Mucosa of descending colon (tissue), 3 donors: ENCODE data around the gene CCDC167. TPM values are rescaled to one million over a fixed set of nuclear protein-coding genes. Genes with fewer than 3 reads are reported as not detected.

ENCODE experiments used
- ATAC-seq: fragments of 200-7000 bp; cut with Tn5 transposase; one replicate; pipeline ENCODE4 v1.9.1; 2020; ENCODE audit warnings: mild to moderate bottlenecking, moderate library complexity
- DNase-seq, 3 donors: peaks; one replicate each; pipeline ENCODE4 v3.0.0-alpha.2; 2020
- H3K36me3 ChIP-seq: fragments of 200-600 bp; one replicate; pipeline ENCODE4 v1.8.0; 2021; ENCODE audit warnings: low read depth, mild to moderate bottlenecking
- H3K4me1 ChIP-seq: fragments of 200-600 bp; one replicate; pipeline ENCODE4 v1.8.0; 2021; ENCODE audit warnings: low read depth, mild to moderate bottlenecking
- H3K4me3 ChIP-seq: fragments of 200-600 bp; one replicate; pipeline ENCODE4 v1.8.0; 2021; ENCODE audit warnings: mild to moderate bottlenecking
- H3K9me3 ChIP-seq: fragments of 200-600 bp; one replicate; pipeline ENCODE4 v1.8.0; 2021; ENCODE audit warnings: mild to moderate bottlenecking
- intact Hi-C, 2 donors: fragments of 100-400 bp; cut with DNase I in 1 of 2; cut with micrococcal nuclease in 1 of 2; formaldehyde crosslinking; loops; one replicate each; pipeline versions ENCODE4 v1.11.0 to v1.11.1; 2022; cut with DNase I, micrococcal nuclease
- total RNA-seq, 3 donors: library from RNA; stranded (reverse); fragmentation: NEBNext Ultra II Directional in 2 of 3; extraction: Animal tissue kit (Norgen Biotek cat#: 25700) in 2 of 3; gene quantifications; one replicate each; pipeline versions ENCODE4 v1.2.1 to v1.2.4, GENCODE V29; 2021 to 2023
- TF ChIP-seq, protein P1 (sequence below): fragments of 200-600 bp; IDR thresholded peaks from one replicate; pipeline ENCODE4 v1.8.0; 2022; ENCODE audit warnings: antibody characterized with exemption, mild to moderate bottlenecking
- donor health status: DM: no; HTN: no; CAD: no; lungs with moderate emphysema.
- donor health status: DM: no; HTN: no; CAD: no.
- donor health status: DM: no; HTN: yes; CAD: no.

CCDC167 gene
- total RNA-seq, 3 donors from 2014 or later, result 5.4 to 13.4 (median 12.1) TPM

DNA sequence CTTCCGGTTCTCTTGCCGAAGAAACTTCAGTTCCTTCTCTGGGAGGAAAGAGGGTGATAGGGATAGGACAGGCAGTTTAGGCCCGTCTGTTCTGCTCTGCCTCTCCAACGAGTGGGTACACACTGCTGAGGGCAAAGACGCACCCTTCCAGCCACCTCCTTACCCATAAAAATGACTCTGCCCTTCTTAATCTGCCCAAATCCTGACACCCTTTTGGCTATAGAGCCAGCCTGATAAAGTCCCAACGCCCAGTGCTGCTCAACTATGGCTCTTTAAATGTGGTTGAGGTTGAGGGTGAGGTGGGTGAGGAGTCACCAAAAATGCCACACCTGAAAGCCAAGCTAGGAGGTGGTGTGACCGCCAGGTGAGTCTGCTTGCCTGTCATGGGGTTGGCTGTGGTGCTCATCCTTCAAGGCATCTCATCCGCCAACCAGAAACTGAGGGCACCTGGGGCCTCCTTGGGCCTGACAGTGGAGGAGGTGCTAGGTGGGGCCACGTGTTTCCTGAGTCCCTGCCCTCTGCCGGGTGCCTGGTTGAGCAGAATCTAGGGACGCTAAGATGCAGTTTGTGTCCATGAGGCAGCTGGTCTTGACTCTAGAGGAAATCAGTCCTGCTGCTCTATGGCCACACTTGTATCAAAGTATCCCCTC, 16.3 kb downstream of the CCDC167 start:
- H3K36me3 ChIP-seq, result no peaks in the 10 kb centered on the region
- no peaks in the 10 kb centered on the region for H3K4me1 ChIP-seq
- no peaks in the 10 kb centered on the region for H3K9me3 ChIP-seq
- TF ChIP-seq, protein P1, sequence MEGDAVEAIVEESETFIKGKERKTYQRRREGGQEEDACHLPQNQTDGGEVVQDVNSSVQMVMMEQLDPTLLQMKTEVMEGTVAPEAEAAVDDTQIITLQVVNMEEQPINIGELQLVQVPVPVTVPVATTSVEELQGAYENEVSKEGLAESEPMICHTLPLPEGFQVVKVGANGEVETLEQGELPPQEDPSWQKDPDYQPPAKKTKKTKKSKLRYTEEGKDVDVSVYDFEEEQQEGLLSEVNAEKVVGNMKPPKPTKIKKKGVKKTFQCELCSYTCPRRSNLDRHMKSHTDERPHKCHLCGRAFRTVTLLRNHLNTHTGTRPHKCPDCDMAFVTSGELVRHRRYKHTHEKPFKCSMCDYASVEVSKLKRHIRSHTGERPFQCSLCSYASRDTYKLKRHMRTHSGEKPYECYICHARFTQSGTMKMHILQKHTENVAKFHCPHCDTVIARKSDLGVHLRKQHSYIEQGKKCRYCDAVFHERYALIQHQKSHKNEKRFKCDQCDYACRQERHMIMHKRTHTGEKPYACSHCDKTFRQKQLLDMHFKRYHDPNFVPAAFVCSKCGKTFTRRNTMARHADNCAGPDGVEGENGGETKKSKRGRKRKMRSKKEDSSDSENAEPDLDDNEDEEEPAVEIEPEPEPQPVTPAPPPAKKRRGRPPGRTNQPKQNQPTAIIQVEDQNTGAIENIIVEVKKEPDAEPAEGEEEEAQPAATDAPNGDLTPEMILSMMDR, result no peak
- no peak for ATAC-seq
- no peak for DNase-seq
- intact Hi-C loops, result no loop called here
- no peak overlapping the region for H3K4me3 ChIP-seq

DNA sequence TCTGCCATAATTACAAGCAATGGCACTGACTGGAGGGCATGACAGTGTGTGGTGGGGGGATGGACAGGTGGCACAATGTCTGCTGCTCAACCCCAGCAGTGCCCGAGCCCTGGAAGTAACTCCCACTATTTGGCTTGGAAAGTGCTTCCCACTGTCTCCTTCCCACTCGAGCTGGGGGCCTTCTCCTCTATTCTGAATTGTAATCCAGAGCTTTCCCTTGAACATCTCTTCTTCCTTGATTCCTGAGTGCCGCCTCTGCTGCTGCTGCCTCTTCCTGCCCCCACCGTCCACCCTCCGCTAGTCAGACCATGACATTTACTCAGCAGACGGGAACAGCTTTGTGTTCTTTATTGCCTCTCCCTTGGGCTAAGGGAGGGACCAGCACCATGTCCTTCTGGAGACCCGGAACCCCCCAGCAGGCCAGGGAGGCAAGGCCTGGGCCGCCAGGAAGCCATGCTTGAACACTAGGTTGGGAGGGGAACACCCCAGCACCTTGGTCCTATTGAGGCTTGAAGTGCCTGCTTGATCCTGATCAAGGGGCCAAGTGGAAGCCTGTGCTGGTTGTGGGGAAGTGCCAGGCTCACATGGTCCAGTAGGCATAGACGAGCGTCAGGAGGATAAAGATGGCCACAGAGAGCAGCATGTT, 17.0 kb downstream of the CCDC167 start:
- Histone ChIP-seq H3K36me3 (no peaks in the 10 kb centered on the region), H3K4me3 (no peak overlapping the region), H3K9me3 (no peaks in the 10 kb centered on the region), H3K4me1 (no peaks in the 10 kb centered on the region)
- ATAC-seq, result no peak
- intact Hi-C loops, result no loop called here
- DNase-seq, result no peak
- TF ChIP-seq, protein P1, result no peak

DNA sequence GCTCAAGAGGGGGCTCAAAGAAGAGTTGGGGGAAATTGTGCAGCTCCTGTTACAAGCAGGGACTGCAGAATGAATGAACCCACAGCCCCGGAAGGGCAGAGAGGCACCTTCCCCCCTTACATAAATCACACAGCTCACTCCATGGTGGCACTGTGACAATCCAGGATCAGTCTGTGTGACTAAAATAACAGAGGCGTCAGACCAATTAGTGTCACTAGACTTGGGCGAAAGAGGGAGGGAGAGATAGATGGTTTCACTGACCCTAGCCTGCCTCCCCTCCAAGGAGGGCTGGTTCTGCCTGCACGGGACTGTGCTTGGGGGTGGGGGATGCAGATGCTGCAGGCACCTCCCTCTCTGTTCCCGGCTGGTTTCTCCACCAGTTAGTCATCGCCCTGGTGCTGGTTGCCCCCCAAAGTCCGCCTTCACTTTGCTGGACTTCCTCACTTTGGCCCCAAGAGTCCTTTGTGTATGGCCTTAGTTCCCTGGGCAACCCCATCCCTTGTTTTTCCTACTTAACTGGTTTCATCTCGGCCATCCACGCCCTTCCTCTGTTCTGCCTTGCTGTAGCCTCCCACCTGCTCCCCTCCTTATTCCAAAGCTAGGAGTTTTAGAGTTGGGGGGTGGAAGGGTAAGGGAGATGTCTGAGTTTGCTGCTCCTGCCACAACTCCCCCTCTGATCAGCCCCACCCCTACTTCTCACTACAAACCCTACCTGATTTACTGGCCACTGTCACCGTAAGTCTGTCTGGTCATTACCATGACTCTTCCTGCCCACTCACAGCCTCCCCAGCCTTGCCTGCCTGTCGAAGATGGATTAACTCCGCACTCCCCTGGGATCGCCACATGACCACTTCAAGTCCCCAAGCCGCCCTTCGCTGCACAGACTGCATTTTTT, 17.7 kb downstream of the CCDC167 start:
- H3K36me3 ChIP-seq, result no peaks in the 10 kb centered on the region
- H3K4me1 ChIP-seq, result no peaks in the 10 kb centered on the region
- H3K9me3 ChIP-seq, result no peaks in the 10 kb centered on the region
- intact Hi-C loops, result no loop called here
- TF ChIP-seq, protein P1, result no peak
- no peak for ATAC-seq
- no peak overlapping the region for H3K4me3 ChIP-seq
- no peak for DNase-seq

DNA sequence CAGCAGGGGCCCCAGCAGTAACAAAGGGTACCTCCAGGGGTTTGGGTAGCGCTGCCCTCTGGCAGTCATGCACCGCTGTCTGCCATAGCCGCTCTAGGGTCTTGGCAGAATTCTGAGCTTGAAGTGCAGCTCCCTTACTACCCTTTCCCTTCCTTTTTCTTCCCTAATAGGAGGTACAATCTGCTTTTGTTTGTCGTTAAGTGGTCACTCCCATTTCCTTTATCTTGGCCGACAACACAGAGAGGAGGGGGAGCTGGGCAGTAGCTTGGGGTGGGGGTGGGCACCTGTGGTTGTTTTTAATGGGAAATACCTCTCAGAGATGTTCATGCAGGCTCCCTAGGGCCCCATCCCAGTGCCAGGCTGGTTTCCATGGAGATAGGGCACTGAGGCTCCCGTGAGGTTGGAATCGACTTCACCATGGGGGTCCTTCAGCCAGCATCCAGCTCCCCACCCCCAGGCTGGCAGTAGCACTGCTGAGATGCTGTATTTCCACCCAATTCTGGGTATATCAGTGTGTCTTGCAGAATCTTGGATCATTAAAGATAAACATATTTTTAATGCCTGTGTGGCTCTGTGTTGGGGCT, 18.6 kb downstream of the CCDC167 start:
- Histone ChIP-seq H3K9me3 (no peaks in the 10 kb centered on the region), H3K4me1 (no peaks in the 10 kb centered on the region), H3K36me3 (no peaks in the 10 kb centered on the region), H3K4me3 (no peak overlapping the region)
- no peak for ATAC-seq
- intact Hi-C loops, result no loop called here
- TF ChIP-seq, protein P1, result no peak
- DNase-seq, result no peak

DNA sequence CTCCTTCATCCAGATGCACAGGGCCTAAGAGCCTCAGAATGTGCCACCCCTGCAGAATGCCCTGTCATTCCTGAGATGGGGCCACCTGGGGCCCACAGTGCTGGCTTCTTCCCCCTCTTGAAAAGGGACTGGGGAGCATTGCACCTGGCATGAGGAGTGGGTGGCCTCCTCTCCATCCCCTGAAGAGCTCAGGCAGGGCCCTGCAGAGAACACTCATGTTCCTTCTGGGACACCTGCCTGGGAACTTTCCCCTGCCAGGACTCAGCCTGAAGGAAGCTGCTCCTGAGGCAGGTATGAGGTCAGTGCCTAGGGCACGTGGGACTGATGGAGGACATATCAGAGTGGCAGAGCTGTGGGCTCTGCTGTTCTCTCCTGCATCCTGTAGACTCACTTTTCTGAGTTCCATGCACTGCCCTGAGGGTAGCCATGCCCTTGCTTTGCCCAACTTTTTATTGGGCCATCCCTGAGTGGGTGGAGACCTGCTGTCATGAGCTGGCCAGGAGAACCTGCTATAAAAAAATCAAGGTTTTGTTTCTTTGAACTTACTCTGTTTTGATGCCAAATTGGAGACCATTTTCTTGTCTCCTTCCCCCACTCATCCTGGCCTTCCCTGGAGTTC, 19.5 kb downstream of the CCDC167 start:
- intact Hi-C loops, result no loop called here
- Histone ChIP-seq H3K9me3 (no peaks in the 10 kb centered on the region), H3K4me3 (no peak overlapping the region), H3K4me1 (no peaks in the 10 kb centered on the region), H3K36me3 (no peaks in the 10 kb centered on the region)
- no peak for DNase-seq
- TF ChIP-seq, protein P1, result no peak
- no peak for ATAC-seq
